H9 (cell line): Measurements from ENCODE around the gene CAPN5. TPM values are rescaled to one million over a fixed set of nuclear protein-coding genes. Genes with fewer than 3 reads are reported as not detected.

ENCODE experiments used
- DNase-seq: peaks from one replicate; pipeline ENCODE4 v3.0.0-alpha.2; 2017
- H2AFZ ChIP-seq: one replicate; pipeline ENCODE4 v1.6.1; 2013; ENCODE audit warnings: mild to moderate bottlenecking, low read length, control low read depth, moderate library complexity
- H2AK5ac ChIP-seq: 2 replicates; pipeline ENCODE4 v1.6.1; 2013; ENCODE audit warnings: low read length, control low read depth, mixed read lengths; ENCODE audit not compliant: insufficient read length
- H2BK120ac ChIP-seq: one replicate; pipeline ENCODE4 v1.6.1; 2013; ENCODE audit warnings: low read depth, mild to moderate bottlenecking, low read length, control low read depth, inconsistent platforms; ENCODE audit not compliant: poor library complexity, severe bottlenecking
- H2BK12ac ChIP-seq: 2 replicates; pipeline ENCODE4 v1.6.1; 2013; ENCODE audit warnings: low read length, control low read depth, mixed read lengths, low read depth; ENCODE audit not compliant: insufficient read length
- H2BK15ac ChIP-seq: 2 replicates; pipeline ENCODE4 v1.6.1; 2013; ENCODE audit warnings: low read depth, low read length, control low read depth
- H2BK20ac ChIP-seq: one replicate; pipeline ENCODE4 v1.6.1; 2013; ENCODE audit warnings: low read depth, mild to moderate bottlenecking, low read length, control low read depth, inconsistent platforms; ENCODE audit not compliant: poor library complexity, severe bottlenecking
- H2BK5ac ChIP-seq: 2 replicates; pipeline ENCODE4 v1.6.1; 2013; ENCODE audit warnings: low read length, control low read depth, mixed read lengths; ENCODE audit not compliant: insufficient read length
- H3K14ac ChIP-seq: 2 replicates; pipeline ENCODE4 v1.6.1; 2013; ENCODE audit warnings: low read length, control low read depth; ENCODE audit not compliant: insufficient read depth
- H3K18ac ChIP-seq: 2 replicates; pipeline ENCODE4 v1.6.1; 2013; ENCODE audit warnings: low read depth, mild to moderate bottlenecking, mixed read lengths, low read length, control low read depth; ENCODE audit not compliant: insufficient read length
- H3K23ac ChIP-seq: 2 replicates; pipeline ENCODE4 v1.6.1; 2013; ENCODE audit warnings: low read length, control low read depth, mixed read lengths, low read depth; ENCODE audit not compliant: insufficient read length
- H3K23me2 ChIP-seq: 2 replicates; pipeline ENCODE4 v1.6.1; 2013; ENCODE audit warnings: low read depth, mild to moderate bottlenecking, mixed read lengths, low read length, control low read depth; ENCODE audit not compliant: insufficient read length, poor library complexity, severe bottlenecking
- H3K27ac ChIP-seq: 2 replicates; pipeline ENCODE4 v1.5.1; 2013; ENCODE audit warnings: low read length, control low read depth, mixed read lengths, low read depth; ENCODE audit not compliant: insufficient read length
- H3K27me3 ChIP-seq: 2 replicates; pipeline ENCODE4 v1.6.1; 2013; ENCODE audit warnings: low read length, control low read depth, inconsistent platforms; ENCODE audit not compliant: insufficient read depth
- H3K4ac ChIP-seq: 2 replicates; pipeline ENCODE4 v1.6.1; 2013; ENCODE audit warnings: low read depth, mild to moderate bottlenecking, control low read depth, inconsistent platforms, low read length, moderate library complexity
- H3K4me1 ChIP-seq: 2 replicates; pipeline ENCODE4 v1.6.1; 2013; ENCODE audit warnings: low read length, control low read depth, inconsistent platforms; ENCODE audit not compliant: insufficient read depth
- H3K4me2 ChIP-seq: 2 replicates; pipeline ENCODE4 v1.6.1; 2013; ENCODE audit warnings: low read length, control low read depth, mixed read lengths; ENCODE audit not compliant: insufficient read length, insufficient read depth
- H3K56ac ChIP-seq: 2 replicates; pipeline ENCODE4 v1.6.1; 2013; ENCODE audit warnings: low read depth, mild to moderate bottlenecking, mixed read lengths, low read length, control low read depth; ENCODE audit not compliant: insufficient read length
- H3K79me1 ChIP-seq: 2 replicates; pipeline ENCODE4 v1.6.1; 2013; ENCODE audit warnings: low read depth, mild to moderate bottlenecking, moderate library complexity, low read length, control low read depth, inconsistent platforms; ENCODE audit not compliant: insufficient read depth, poor library complexity, severe bottlenecking
- H3K79me2 ChIP-seq: 2 replicates; pipeline ENCODE4 v1.6.1; 2013; ENCODE audit warnings: low read length, control low read depth, inconsistent platforms; ENCODE audit not compliant: insufficient read depth
- H3K9ac ChIP-seq: 2 replicates; pipeline ENCODE4 v1.6.1; 2013; ENCODE audit warnings: low read length, control low read depth, mixed read lengths; ENCODE audit not compliant: insufficient read length; ENCODE audit errors: extremely low read depth
- H3K9me3 ChIP-seq: one replicate; pipeline ENCODE4 v1.6.1; 2013; ENCODE audit warnings: low read depth, low read length, inconsistent platforms; ENCODE audit not compliant: control insufficient read depth
- H3T11ph ChIP-seq: one replicate; pipeline ENCODE4 v1.6.1; 2013; ENCODE audit warnings: mild to moderate bottlenecking, low read length, control low read depth, inconsistent platforms
- H4K20me1 ChIP-seq: one replicate; pipeline ENCODE4 v1.6.1; 2013; ENCODE audit not compliant: control insufficient read depth, insufficient read length, insufficient read depth
- H4K5ac ChIP-seq: 2 replicates; pipeline ENCODE4 v1.6.1; 2013; ENCODE audit warnings: low read depth, mild to moderate bottlenecking, mixed read lengths, low read length, control low read depth; ENCODE audit not compliant: insufficient read length
- H4K8ac ChIP-seq: replicated peaks from 2 replicates; pipeline ENCODE4 v1.6.1; 2013; ENCODE audit warnings: low read length, control low read depth, mixed read lengths, low read depth; ENCODE audit not compliant: insufficient read length
- H4K91ac ChIP-seq: 2 replicates; pipeline ENCODE4 v1.6.1; 2013; ENCODE audit warnings: low read depth, mild to moderate bottlenecking, moderate library complexity, mixed read lengths, low read length, control low read depth; ENCODE audit not compliant: insufficient read length
- H3K27ac Mint-ChIP-seq, 3 experiments: 2 replicates in 2 of 3; 3 replicates in 1 of 3; pipeline ENCODE4 v1.8.0; 2020 to 2021; ENCODE audit warnings: mixed read lengths in 3 of 3, mild to moderate bottlenecking in 1 of 3, moderate library complexity in 1 of 3
- H3K27me3 Mint-ChIP-seq: 2 replicates; pipeline ENCODE4 v1.8.0; 2021; ENCODE audit warnings: low read depth, mild to moderate bottlenecking, moderate library complexity, mixed read lengths
- H3K36me3 Mint-ChIP-seq, 3 experiments: 2 replicates in 2 of 3; 3 replicates in 1 of 3; pipeline ENCODE4 v1.8.0; 2020 to 2021; ENCODE audit warnings: low read depth in 3 of 3, mixed read lengths in 3 of 3; ENCODE audit not compliant: insufficient read depth in 1 of 3
- H3K4me1 Mint-ChIP-seq, 2 experiments: 2 replicates each; pipeline ENCODE4 v1.8.0; 2020; ENCODE audit warnings: mixed read lengths in 2 of 2
- H3K4me3 Mint-ChIP-seq, 2 experiments: 2 replicates in 1 of 2; 3 replicates in 1 of 2; pipeline ENCODE4 v1.8.0; 2020 to 2021; ENCODE audit warnings: mild to moderate bottlenecking in 2 of 2, mixed read lengths in 2 of 2, moderate library complexity in 1 of 2
- H3K9me3 Mint-ChIP-seq, 2 experiments: 2 replicates in 1 of 2; 3 replicates in 1 of 2; pipeline ENCODE4 v1.8.0; 2020; ENCODE audit warnings: mild to moderate bottlenecking in 2 of 2, mixed read lengths in 2 of 2, moderate library complexity in 1 of 2
- CTCF ChIP-seq: fragments of 200-600 bp; sonication (generic); conservative IDR thresholded peaks from 3 replicates; pipeline ENCODE4 v1.8.0; 2021; ENCODE audit warnings: antibody characterized with exemption, mild to moderate bottlenecking
- WGBS: extraction: QIAGEN DNeasy Blood & Tissue Kit; methylation state at CpG from one replicate; pipeline ENCODE4 v1.1.7; 2013; ENCODE audit warnings: missing lambda C conversion rate, low lambda C conversion rate, mixed read lengths; ENCODE audit not compliant: insufficient read length; ENCODE audit errors: extremely low coverage; 5-methylcytosine and 5-hydroxymethylcytosine counted together
- total RNA-seq: library from RNA; stranded (reverse); gene quantifications from 2 replicates; pipeline ENCODE4 v1.2.1, GENCODE V29; 2021

Gene CAPN5
- total RNA-seq, 1 experiment from 2014 or later: 16.7 TPM

- no peak overlapping the region; a peak in 1 of 7 replicates for H3K27ac Mint-ChIP-seq
- Histone ChIP-seq H3K18ac (no peak overlapping the region), H3K9me3 (no peaks in the 10 kb centered on the region), H4K91ac (no peak overlapping the region), H3K79me2 (no peaks in the 10 kb centered on the region), H4K20me1 (peaks cover 2% of the 10 kb centered on the region), H3K4ac (no peak overlapping the region), H2BK20ac (no peak overlapping the region), H2BK12ac (no peak overlapping the region), H2AFZ (no peak overlapping the region), H2BK120ac (no peak overlapping the region), H3K27me3 (no peaks in the 10 kb centered on the region), H3K23ac (no peak overlapping the region), H3K23me2 (no peaks in the 10 kb centered on the region), H2BK5ac (no peak overlapping the region), H2AK5ac (no peak overlapping the region), H3K79me1 (no peaks in the 10 kb centered on the region), H3T11ph (no peak overlapping the region), H3K27ac (no peak overlapping the region), H3K56ac (no peak overlapping the region), H3K14ac (no peak overlapping the region), H4K5ac (no peak overlapping the region), H2BK15ac (no peak overlapping the region), H3K9ac (no peak overlapping the region), H3K4me1 (no peaks in the 10 kb centered on the region; the same call in 1 of the 2 replicates), H4K8ac (no peak overlapping the region), H3K4me2 (no peak overlapping the region)
- no peaks in the 10 kb centered on the region for H3K36me3 Mint-ChIP-seq
- TF ChIP-seq CTCF: no peak
- H3K9me3 Mint-ChIP-seq: no peaks in the 10 kb centered on the region
- peaks cover 10 to 15% of the 10 kb centered on the region in 2 experiments for H3K4me1 Mint-ChIP-seq
- H3K27me3 Mint-ChIP-seq: no peaks in the 10 kb centered on the region
- no peak overlapping the region for H3K4me3 Mint-ChIP-seq
- no peak for DNase-seq
- no CpG with 5 or more reads among the region's 12 CpGs for WGBS
Observed at GRCh38 chr11:77136784-77137420, 70.1 kb downstream of the CAPN5 start.
